ENCODE measurements around the gene TUBB2B.
A peak's percentile ranks its signal among the peaks of the same experiment; 100 is the strongest.

TUBB2B gene

GRCh38 chr6:3263096-3263495, 35.6 kb upstream of the TUBB2B start:
- Histone ChIP-seq H3K9me3 (ENCODE audit: insufficient read depth, low read length) (no peaks in the 10 kb centered on the region), H3K4me1 (ENCODE audit: insufficient read depth, insufficient read length) (peaks cover 9% of the 10 kb centered on the region), H3K9ac (ENCODE audit: insufficient read length, low read depth) (no peak overlapping the region), H3K36me3 (ENCODE audit: insufficient read depth, insufficient read length, low read length) (peaks cover 61% of the 10 kb centered on the region), H3K4me3 (ENCODE audit: insufficient read length, low read depth) (no peak overlapping the region), H3K27me3 (ENCODE audit: insufficient read depth, insufficient read length) (no peaks in the 10 kb centered on the region)
- DNase-seq (ENCODE audit: low read depth, low spot score): no peak
- TF ChIP-seq ZNF274 (IDR thresholded peaks at IDR 0.05; ENCODE audit: low read depth, low read length) (no peak), YY1 (IDR thresholded peaks at IDR 0.05; ENCODE audit: insufficient read depth, insufficient read length) (no peak), SUZ12 (IDR thresholded peaks at IDR 0.05; ENCODE audit: extremely low read depth, insufficient read depth, insufficient read length) (no peak)

- no peak for DNase-seq (ENCODE audit: low read depth, low spot score)
- Histone ChIP-seq H3K9ac (ENCODE audit: insufficient read length, low read depth) (no peak overlapping the region), H3K36me3 (ENCODE audit: insufficient read depth, insufficient read length, low read length) (peaks cover 55% of the 10 kb centered on the region), H3K4me1 (ENCODE audit: insufficient read depth, insufficient read length) (peaks cover 9% of the 10 kb centered on the region), H3K27me3 (ENCODE audit: insufficient read depth, insufficient read length) (no peaks in the 10 kb centered on the region), H3K9me3 (ENCODE audit: insufficient read depth, low read length) (no peaks in the 10 kb centered on the region), H3K4me3 (ENCODE audit: insufficient read length, low read depth) (no peak overlapping the region)
- no peak for TF ChIP-seq SUZ12 (IDR thresholded peaks at IDR 0.05; ENCODE audit: extremely low read depth, insufficient read depth, insufficient read length)
- TF ChIP-seq YY1 (IDR thresholded peaks at IDR 0.05; ENCODE audit: insufficient read depth, insufficient read length): no peak
- no peak for TF ChIP-seq ZNF274 (IDR thresholded peaks at IDR 0.05; ENCODE audit: low read depth, low read length)
These were observed 34.5 kb upstream of the TUBB2B start for GRCh38 chr6:3261921-3262320.

GRCh38 chr6:3261518-3261820, 34.0 kb upstream of the TUBB2B start:
- Histone ChIP-seq H3K9me3 (ENCODE audit: insufficient read depth, low read length) (no peaks in the 10 kb centered on the region), H3K9ac (ENCODE audit: insufficient read length, low read depth) (no peak overlapping the region), H3K36me3 (ENCODE audit: insufficient read depth, insufficient read length, low read length) (peaks cover 55% of the 10 kb centered on the region), H3K27me3 (ENCODE audit: insufficient read depth, insufficient read length) (no peaks in the 10 kb centered on the region), H3K4me1 (ENCODE audit: insufficient read depth, insufficient read length) (peaks cover 9% of the 10 kb centered on the region), H3K4me3 (ENCODE audit: insufficient read length, low read depth) (no peak overlapping the region)
- TF ChIP-seq SUZ12 (IDR thresholded peaks at IDR 0.05; ENCODE audit: extremely low read depth, insufficient read depth, insufficient read length) (no peak), ZNF274 (IDR thresholded peaks at IDR 0.05; ENCODE audit: low read depth, low read length) (no peak), YY1 (IDR thresholded peaks at IDR 0.05; ENCODE audit: insufficient read depth, insufficient read length) (no peak)
- DNase-seq (ENCODE audit: low read depth, low spot score): no peak

GRCh38 chr6:3260772-3261517, 33.5 kb upstream of the TUBB2B start:
- DNase-seq (ENCODE audit: low read depth, low spot score): no peak
- Histone ChIP-seq H3K27me3 (ENCODE audit: insufficient read depth, insufficient read length) (no peaks in the 10 kb centered on the region), H3K9ac (ENCODE audit: insufficient read length, low read depth) (peak overlapping the region; percentile 32), H3K4me1 (ENCODE audit: insufficient read depth, insufficient read length) (peaks cover 9% of the 10 kb centered on the region), H3K36me3 (ENCODE audit: insufficient read depth, insufficient read length, low read length) (peaks cover 50% of the 10 kb centered on the region), H3K9me3 (ENCODE audit: insufficient read depth, low read length) (no peaks in the 10 kb centered on the region), H3K4me3 (ENCODE audit: insufficient read length, low read depth) (no peak overlapping the region)
- no peak for TF ChIP-seq SUZ12 (IDR thresholded peaks at IDR 0.05; ENCODE audit: extremely low read depth, insufficient read depth, insufficient read length)

DNA sequence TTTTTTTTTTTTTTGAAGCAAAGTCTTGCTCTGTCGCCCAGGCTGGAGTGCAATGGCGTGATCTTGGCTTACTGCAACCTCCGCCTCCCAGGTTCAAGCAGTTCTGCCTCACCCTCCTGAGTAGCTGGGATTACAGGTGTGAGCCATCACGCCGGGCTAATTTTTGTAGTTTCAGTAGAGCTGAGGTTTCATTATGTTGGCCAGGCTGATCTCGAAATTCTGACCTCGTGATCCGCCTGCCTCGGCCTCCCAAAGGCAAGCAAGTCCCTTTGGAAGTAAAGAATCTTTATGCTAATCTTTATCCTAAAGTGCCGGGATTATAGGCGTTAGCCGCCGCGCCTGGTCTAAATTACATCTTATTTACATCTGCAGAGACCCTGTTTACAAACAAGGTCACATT, 32.8 kb upstream of the TUBB2B start:
- H3K9me3 ChIP-seq (ENCODE audit: insufficient read depth, low read length): no peaks in the 10 kb centered on the region
- H3K9ac ChIP-seq (ENCODE audit: insufficient read length, low read depth): peak overlapping the region; percentile 32
- peaks cover 9% of the 10 kb centered on the region for H3K4me1 ChIP-seq (ENCODE audit: insufficient read depth, insufficient read length)
- TF ChIP-seq SUZ12 (IDR thresholded peaks at IDR 0.05; ENCODE audit: extremely low read depth, insufficient read depth, insufficient read length) (no peak), YY1 (IDR thresholded peaks at IDR 0.05; ENCODE audit: insufficient read depth, insufficient read length) (no peak), ZNF274 (IDR thresholded peaks at IDR 0.05; ENCODE audit: low read depth, low read length) (no peak)
- H3K36me3 ChIP-seq (ENCODE audit: insufficient read depth, insufficient read length, low read length): peaks cover 43% of the 10 kb centered on the region
- H3K4me3 ChIP-seq (ENCODE audit: insufficient read length, low read depth): no peak overlapping the region
- DNase-seq (ENCODE audit: low read depth, low spot score): no peak
- no peaks in the 10 kb centered on the region for H3K27me3 ChIP-seq (ENCODE audit: insufficient read depth, insufficient read length)

GRCh38 chr6:3259491-3259958, 32.1 kb upstream of the TUBB2B start:
- TF ChIP-seq YY1 (IDR thresholded peaks at IDR 0.05; ENCODE audit: insufficient read depth, insufficient read length) (no peak), SUZ12 (IDR thresholded peaks at IDR 0.05; ENCODE audit: extremely low read depth, insufficient read depth, insufficient read length) (no peak), ZNF274 (IDR thresholded peaks at IDR 0.05; ENCODE audit: low read depth, low read length) (no peak)
- Histone ChIP-seq H3K4me3 (ENCODE audit: insufficient read length, low read depth) (peak overlapping the region; percentile 91), H3K9me3 (ENCODE audit: insufficient read depth, low read length) (no peaks in the 10 kb centered on the region)

DNA sequence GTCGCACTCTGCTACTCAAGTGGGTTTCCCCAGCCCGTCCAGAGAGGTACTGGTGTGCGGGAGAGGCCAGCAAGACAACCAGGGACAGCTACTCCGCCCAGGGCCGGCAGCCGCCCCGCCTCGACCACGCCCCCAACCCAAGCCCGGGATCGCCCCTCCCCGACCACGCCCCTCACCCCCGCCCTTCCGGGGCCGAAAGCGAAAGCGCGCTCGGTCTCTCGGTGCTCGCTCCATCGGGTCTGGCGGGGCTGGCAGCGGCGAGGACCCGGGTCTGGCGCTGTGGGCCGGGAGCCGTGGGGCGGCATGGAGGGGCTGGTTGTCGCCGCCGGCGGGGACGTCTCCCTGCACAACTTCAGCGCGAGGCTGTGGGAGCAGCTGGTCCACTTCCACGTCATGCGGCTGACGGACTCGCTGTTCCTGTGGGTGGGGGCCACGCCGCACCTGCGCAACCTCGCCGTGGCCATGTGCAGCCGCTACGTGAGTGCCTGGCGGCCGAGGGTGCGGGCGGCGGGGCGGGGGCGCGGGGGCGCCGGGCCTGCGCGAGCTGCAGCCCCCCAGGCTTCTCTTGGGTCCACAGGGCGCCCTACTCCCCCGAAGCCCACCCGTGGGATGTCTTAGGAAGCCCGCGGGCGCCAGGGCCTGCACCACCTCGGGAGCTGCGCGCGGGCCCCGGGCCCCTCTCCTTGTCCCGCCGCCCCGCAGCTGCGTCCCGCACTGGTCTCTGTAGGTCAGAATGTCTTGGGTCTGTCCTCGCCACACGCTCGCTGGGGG, 31.5 kb upstream of the TUBB2B start, which contains the start of gene PSMG4:
Gene PSMG4 (plus strand): TSS at position 228 of the 771 bp plus-strand sequence. CDS start 76 bp downstream, at position 304.
- Histone ChIP-seq H3K36me3 (ENCODE audit: insufficient read depth, insufficient read length, low read length) (peaks cover 31% of the 10 kb centered on the region), H3K9ac (ENCODE audit: insufficient read length, low read depth) (peak within 1 kb of the TSS; percentile 95), H3K4me1 (ENCODE audit: insufficient read depth, insufficient read length) (peaks cover 9% of the 10 kb centered on the region), H3K9me3 (ENCODE audit: insufficient read depth, low read length) (no peaks in the 10 kb centered on the region), H3K27me3 (ENCODE audit: insufficient read depth, insufficient read length) (no peaks in the 10 kb centered on the region), H3K4me3 (ENCODE audit: insufficient read length, low read depth) (peak within 1 kb of the TSS; percentile 91)
- peak; percentile 71 for DNase-seq (ENCODE audit: low read depth, low spot score)
- no peak for TF ChIP-seq ZNF274 (IDR thresholded peaks at IDR 0.05; ENCODE audit: low read depth, low read length)
- TF ChIP-seq SUZ12 (IDR thresholded peaks at IDR 0.05; ENCODE audit: extremely low read depth, insufficient read depth, insufficient read length): no peak

More at GRCh38 chr6:3259491-3259958, 32.1 kb upstream of the TUBB2B start:
- peaks cover 9% of the 10 kb centered on the region for H3K4me1 ChIP-seq (ENCODE audit: insufficient read depth, insufficient read length)
- no peaks in the 10 kb centered on the region for H3K27me3 ChIP-seq (ENCODE audit: insufficient read depth, insufficient read length)
- DNase-seq (ENCODE audit: low read depth, low spot score): no peak
- peak overlapping the region; percentile 95 for H3K9ac ChIP-seq (ENCODE audit: insufficient read length, low read depth)
- H3K36me3 ChIP-seq (ENCODE audit: insufficient read depth, insufficient read length, low read length): peaks cover 37% of the 10 kb centered on the region

Measured in NT2/D1 (cell line).